Prostate gland (tissue), 2 donors: Measurements from ENCODE around the gene ZNF280B.
"Not testable (repeated sequence)": the region's sequence is repeated elsewhere in the genome, so short reads cannot be mapped to it uniquely, and the experiment has no call there.

ENCODE experiments used
- POLR2A ChIP-seq: fragments of 450-650 bp; IDR thresholded peaks from one replicate; pipeline ENCODE4 v1.6.1; 2016; ENCODE audit warnings: antibody characterized with exemption, mild to moderate bottlenecking
- POLR2AphosphoS5 ChIP-seq: sonication (generic); formaldehyde crosslinking; IDR thresholded peaks from one replicate; pipeline ENCODE4 v1.6.1; 2017; ENCODE audit warnings: antibody characterized with exemption
- TF ChIP-seq, protein P1 (sequence below), 4 experiments: fragments of 200-600 bp in 2 of 4; fragments of 450-650 bp in 2 of 4; sonication (generic) in 2 of 4; IDR thresholded peaks; 1 replicate in 3 of 4; 2 replicates in 1 of 4; pipeline ENCODE4 v1.5.1; 2016 to 2019; ENCODE audit warnings: antibody characterized with exemption in 4 of 4, mild to moderate bottlenecking in 2 of 4, moderate library complexity in 2 of 4

DNA sequence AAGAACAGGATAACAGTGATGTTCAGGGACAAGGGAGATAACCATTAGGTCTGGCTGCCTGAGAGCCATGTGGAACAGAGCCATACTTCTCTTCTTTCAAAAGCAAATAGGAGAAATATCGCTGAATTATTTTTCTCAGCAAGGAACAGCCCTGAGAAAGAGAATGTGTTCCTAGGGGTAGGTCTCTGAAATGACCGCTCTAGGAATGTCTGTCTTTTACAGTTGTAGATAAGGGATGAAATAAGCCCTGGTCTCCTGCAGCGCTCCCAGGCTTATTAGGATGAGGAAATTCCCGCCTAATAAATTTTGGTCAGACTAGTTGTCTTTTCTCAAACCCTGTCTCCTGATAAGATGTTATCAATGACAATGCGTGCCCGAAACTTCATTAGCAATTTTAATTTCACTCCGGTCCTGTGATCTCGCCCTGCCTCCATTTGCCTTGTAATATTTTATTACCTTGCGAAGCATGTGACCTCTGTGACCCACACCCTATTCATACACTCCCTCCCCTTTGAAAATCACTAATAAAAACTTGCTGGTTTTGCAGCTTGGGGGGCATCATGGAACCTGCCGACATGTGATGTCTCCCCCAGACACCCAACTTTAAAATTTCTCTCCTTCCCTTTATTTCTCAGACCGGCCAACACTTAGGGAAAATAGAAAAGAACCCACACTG lies 39.6 kb downstream of the ZNF280B start:
- not testable (repeated sequence) for TF ChIP-seq POLR2A, POLR2AphosphoS5
- TF ChIP-seq, protein P1, sequence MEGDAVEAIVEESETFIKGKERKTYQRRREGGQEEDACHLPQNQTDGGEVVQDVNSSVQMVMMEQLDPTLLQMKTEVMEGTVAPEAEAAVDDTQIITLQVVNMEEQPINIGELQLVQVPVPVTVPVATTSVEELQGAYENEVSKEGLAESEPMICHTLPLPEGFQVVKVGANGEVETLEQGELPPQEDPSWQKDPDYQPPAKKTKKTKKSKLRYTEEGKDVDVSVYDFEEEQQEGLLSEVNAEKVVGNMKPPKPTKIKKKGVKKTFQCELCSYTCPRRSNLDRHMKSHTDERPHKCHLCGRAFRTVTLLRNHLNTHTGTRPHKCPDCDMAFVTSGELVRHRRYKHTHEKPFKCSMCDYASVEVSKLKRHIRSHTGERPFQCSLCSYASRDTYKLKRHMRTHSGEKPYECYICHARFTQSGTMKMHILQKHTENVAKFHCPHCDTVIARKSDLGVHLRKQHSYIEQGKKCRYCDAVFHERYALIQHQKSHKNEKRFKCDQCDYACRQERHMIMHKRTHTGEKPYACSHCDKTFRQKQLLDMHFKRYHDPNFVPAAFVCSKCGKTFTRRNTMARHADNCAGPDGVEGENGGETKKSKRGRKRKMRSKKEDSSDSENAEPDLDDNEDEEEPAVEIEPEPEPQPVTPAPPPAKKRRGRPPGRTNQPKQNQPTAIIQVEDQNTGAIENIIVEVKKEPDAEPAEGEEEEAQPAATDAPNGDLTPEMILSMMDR (IDR thresholded peaks at IDR 0.05): not testable (repeated sequence)
